ENCODE data around the gene KRT5. TPM values are rescaled to one million over a fixed set of nuclear protein-coding genes. Genes with fewer than 3 reads are reported as not detected.
A peak's percentile ranks its signal among the peaks of the same experiment; 100 is the strongest.

The KRT5 gene
- total RNA-seq, 1 experiment from 2014 or later = 3,552 TPM

DNA sequence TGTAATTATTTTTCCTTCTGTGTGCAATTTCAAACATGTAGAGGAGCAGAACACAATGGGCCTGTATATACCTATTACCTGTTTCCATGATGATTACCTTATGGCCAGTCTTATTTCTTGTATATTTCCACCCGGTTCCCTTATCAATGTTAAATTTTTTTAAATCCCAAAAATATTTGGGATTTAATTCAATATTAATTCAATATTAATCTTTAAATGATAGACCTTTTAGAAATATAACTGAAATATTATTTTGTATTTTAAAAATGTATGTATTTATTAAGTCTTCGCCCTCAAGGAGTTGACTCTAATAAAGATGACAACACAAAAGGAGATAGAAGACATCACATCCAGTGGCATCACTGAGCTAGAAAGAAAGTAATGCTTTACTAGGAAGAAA lies 46.0 kb downstream of the KRT5 start:
- Mint-ChIP-seq H3K27ac (ENCODE audit: low read depth, unreplicated experiment) (no peak overlapping the region), H3K4me1 (ENCODE audit: insufficient read depth, unreplicated experiment) (no peaks in the 10 kb centered on the region), H3K4me3 (ENCODE audit: unreplicated experiment) (no peak overlapping the region), H3K36me3 (ENCODE audit: insufficient read depth, unreplicated experiment) (no peaks in the 10 kb centered on the region), H3K9me3 (ENCODE audit: unreplicated experiment) (peaks cover 2% of the 10 kb centered on the region), H3K27me3 (ENCODE audit: insufficient read depth, unreplicated experiment) (no peaks in the 10 kb centered on the region)
- intact Hi-C loops (cut with micrococcal nuclease) = no loop called here
- DNase-seq (ENCODE audit: unreplicated experiment) = no peak
- TF ChIP-seq, protein P1, sequence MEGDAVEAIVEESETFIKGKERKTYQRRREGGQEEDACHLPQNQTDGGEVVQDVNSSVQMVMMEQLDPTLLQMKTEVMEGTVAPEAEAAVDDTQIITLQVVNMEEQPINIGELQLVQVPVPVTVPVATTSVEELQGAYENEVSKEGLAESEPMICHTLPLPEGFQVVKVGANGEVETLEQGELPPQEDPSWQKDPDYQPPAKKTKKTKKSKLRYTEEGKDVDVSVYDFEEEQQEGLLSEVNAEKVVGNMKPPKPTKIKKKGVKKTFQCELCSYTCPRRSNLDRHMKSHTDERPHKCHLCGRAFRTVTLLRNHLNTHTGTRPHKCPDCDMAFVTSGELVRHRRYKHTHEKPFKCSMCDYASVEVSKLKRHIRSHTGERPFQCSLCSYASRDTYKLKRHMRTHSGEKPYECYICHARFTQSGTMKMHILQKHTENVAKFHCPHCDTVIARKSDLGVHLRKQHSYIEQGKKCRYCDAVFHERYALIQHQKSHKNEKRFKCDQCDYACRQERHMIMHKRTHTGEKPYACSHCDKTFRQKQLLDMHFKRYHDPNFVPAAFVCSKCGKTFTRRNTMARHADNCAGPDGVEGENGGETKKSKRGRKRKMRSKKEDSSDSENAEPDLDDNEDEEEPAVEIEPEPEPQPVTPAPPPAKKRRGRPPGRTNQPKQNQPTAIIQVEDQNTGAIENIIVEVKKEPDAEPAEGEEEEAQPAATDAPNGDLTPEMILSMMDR (IDR thresholded peaks at IDR 0.05; ENCODE audit: unreplicated experiment) = no peak
- BruUV-seq (replicated peaks) = no TSS peak
- CTCF ChIA-PET = interaction anchor here (1.0 to 1.6 kb wide), 3 partner anchors 32 to 147 kb away, joined by 3 to 6 read pairs (median 3); no protein-coding TSS in a partner anchor
- POLR2A ChIA-PET = interaction anchor here (0.8 to 2.9 kb wide), 18 partner anchors 9 to 328 kb away, joined by 3 to 20 read pairs (median 4); partner anchors contain the start of genes KRT5, KRT6A and KRT6B

DNA sequence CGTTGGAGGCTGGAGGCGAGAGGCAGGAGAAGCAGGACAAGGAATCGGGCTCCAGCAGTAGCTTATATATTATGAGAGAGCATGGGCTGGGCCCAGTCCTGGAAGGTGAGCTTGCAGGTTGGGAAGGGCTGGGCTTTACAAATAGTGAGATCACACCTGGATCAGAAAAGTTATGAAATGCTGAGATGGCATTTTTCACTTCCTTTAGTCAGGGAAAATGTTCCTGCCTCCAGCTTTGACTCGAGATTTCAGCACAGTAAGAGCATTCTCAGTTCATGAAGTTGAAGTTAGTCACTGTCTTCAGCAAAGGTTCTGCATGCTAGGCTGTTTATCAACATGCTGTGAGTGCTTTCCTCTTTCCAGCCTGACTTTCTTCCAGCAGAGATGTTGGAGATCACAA lies 46.4 kb downstream of the KRT5 start, which contains the start of gene KRT6C:
KRT6C (minus strand) TSS at position 38 of the 400 bp plus-strand sequence. CDS start 68 bp downstream, outside the sequence.
- Mint-ChIP-seq H3K36me3 (ENCODE audit: insufficient read depth, unreplicated experiment) (no peaks in the 10 kb centered on the region), H3K4me3 (ENCODE audit: unreplicated experiment) (no peak within 1 kb of the TSS), H3K27ac (ENCODE audit: low read depth, unreplicated experiment) (no peak within 1 kb of the TSS), H3K4me1 (ENCODE audit: insufficient read depth, unreplicated experiment) (no peaks in the 10 kb centered on the region), H3K27me3 (ENCODE audit: insufficient read depth, unreplicated experiment) (no peaks in the 10 kb centered on the region), H3K9me3 (ENCODE audit: unreplicated experiment) (no peaks in the 10 kb centered on the region)
- ChIA-PET POLR2A (interaction anchor here (0.6 to 2.9 kb wide), 19 partner anchors 10 to 328 kb away, joined by 3 to 20 read pairs (median 4); partner anchors contain the start of genes KRT5, KRT6A and KRT6B), CTCF (interaction anchor here (1.0 to 1.6 kb wide), 3 partner anchors 33 to 146 kb away, joined by 3 to 6 read pairs (median 3); no protein-coding TSS in a partner anchor)
- no TSS peak for BruUV-seq (replicated peaks)
- intact Hi-C loops (cut with micrococcal nuclease) = no loop called here
- peak; percentile 43 for DNase-seq (ENCODE audit: unreplicated experiment)
- TF ChIP-seq, protein P1 (IDR thresholded peaks at IDR 0.05; ENCODE audit: unreplicated experiment) = no peak

- TF ChIP-seq, protein P1 (IDR thresholded peaks at IDR 0.05; ENCODE audit: unreplicated experiment) = no peak
- Mint-ChIP-seq H3K36me3 (ENCODE audit: insufficient read depth, unreplicated experiment) (no peaks in the 10 kb centered on the region), H3K27me3 (ENCODE audit: insufficient read depth, unreplicated experiment) (peaks cover 6% of the 10 kb centered on the region), H3K4me3 (ENCODE audit: unreplicated experiment) (no peak overlapping the region), H3K27ac (ENCODE audit: low read depth, unreplicated experiment) (no peak overlapping the region), H3K4me1 (ENCODE audit: insufficient read depth, unreplicated experiment) (no peaks in the 10 kb centered on the region), H3K9me3 (ENCODE audit: unreplicated experiment) (no peaks in the 10 kb centered on the region)
- intact Hi-C loops (cut with micrococcal nuclease) = loop anchor here (2.0 kb wide), 1 partner anchor 19 kb away; no protein-coding TSS in a partner anchor
- POLR2A ChIA-PET = no interaction called here
- no TSS peak for BruUV-seq (replicated peaks)
- DNase-seq (ENCODE audit: unreplicated experiment) = no peak
- CTCF ChIA-PET = no interaction called here
Observed at GRCh38 chr12:52469853-52470252, 50.3 kb downstream of the KRT5 start.

DNA sequence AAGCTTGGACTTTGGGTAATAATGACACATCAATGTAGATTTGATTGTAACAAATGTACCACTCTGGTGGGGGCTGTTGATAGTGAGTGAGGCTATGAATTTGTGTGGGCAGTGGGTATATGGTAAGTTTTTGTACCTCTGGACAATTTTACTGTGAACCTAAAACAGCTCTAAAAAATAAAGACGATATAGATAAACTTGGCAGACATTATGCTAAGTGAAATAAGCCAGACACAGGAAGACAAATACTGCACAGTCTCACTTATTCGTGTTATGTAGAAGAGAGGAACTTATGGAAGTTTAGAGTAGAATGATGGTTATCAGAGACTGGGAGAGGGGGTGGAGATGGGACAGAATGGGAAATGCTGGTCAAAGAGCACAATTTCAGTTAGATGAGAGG lies 55.3 kb downstream of the KRT5 start:
- intact Hi-C loops (cut with micrococcal nuclease) = no loop called here
- DNase-seq (ENCODE audit: unreplicated experiment) = no peak
- Mint-ChIP-seq H3K4me3 (ENCODE audit: unreplicated experiment) (no peak overlapping the region), H3K27ac (ENCODE audit: low read depth, unreplicated experiment) (no peak overlapping the region), H3K27me3 (ENCODE audit: insufficient read depth, unreplicated experiment) (peaks cover 15% of the 10 kb centered on the region), H3K4me1 (ENCODE audit: insufficient read depth, unreplicated experiment) (no peaks in the 10 kb centered on the region), H3K36me3 (ENCODE audit: insufficient read depth, unreplicated experiment) (no peaks in the 10 kb centered on the region), H3K9me3 (ENCODE audit: unreplicated experiment) (no peaks in the 10 kb centered on the region)
- CTCF ChIA-PET = interaction anchor here (1.4 kb wide), 1 partner anchor 42 kb away, joined by 3 read pairs; no protein-coding TSS in a partner anchor
- TF ChIP-seq, protein P1 (IDR thresholded peaks at IDR 0.05; ENCODE audit: unreplicated experiment) = no peak
- BruUV-seq (replicated peaks) = no TSS peak
- POLR2A ChIA-PET = interaction anchor here (0.6 to 1.1 kb wide), 4 partner anchors 12 to 30 kb away, joined by 3 to 8 read pairs (median 4); no protein-coding TSS in a partner anchor

Other genes starting within 250 kb of the KRT5 start
- 37.8 and 45.1 TPM in 2 replicates for gene KRT86, start 245.7 kb downstream of the KRT5 start, total RNA-seq (2022)
- gene KRT81, start 228.9 kb downstream of the KRT5 start, total RNA-seq (2022) = 2,023 and 2,244 TPM in 2 replicates
- gene KRT83, start 199.0 kb downstream of the KRT5 start, total RNA-seq (2022) = 12.2 and 14.5 TPM in 2 replicates
- 0.23 TPM in 1 of 2 replicates, not detected in the other for gene KRT85, start 152.9 kb downstream of the KRT5 start, total RNA-seq (2022)
- gene KRT84, start 134.7 kb downstream of the KRT5 start, total RNA-seq (2022) = not detected in 2 replicates
- not detected in 2 replicates for gene KRT82, start 114.1 kb downstream of the KRT5 start, total RNA-seq (2022)
- gene KRT75, start 86.0 kb downstream of the KRT5 start, total RNA-seq (2022) = not detected in 2 replicates
- 2.3 and 3.3 TPM in 2 replicates for gene KRT6B, start 68.2 kb downstream of the KRT5 start, total RNA-seq (2022)
- 0.19 and 0.44 TPM in 2 replicates for gene KRT6C, start 46.6 kb downstream of the KRT5 start, total RNA-seq (2022)
- gene KRT6A, start 27.1 kb downstream of the KRT5 start, total RNA-seq (2022) = 1,403 and 1,688 TPM in 2 replicates
- not detected in 2 replicates for gene KRT71, start 32.8 kb upstream of the KRT5 start, total RNA-seq (2022)
- gene KRT74, start 53.4 kb upstream of the KRT5 start, total RNA-seq (2022) = not detected in 2 replicates
- not detected in 2 replicates for gene KRT72, start 81.1 kb upstream of the KRT5 start, total RNA-seq (2022)
- not detected in 2 replicates for gene KRT73, start 98.2 kb upstream of the KRT5 start, total RNA-seq (2022)
- gene KRT2, start 131.8 kb upstream of the KRT5 start, total RNA-seq (2022) = not detected in 2 replicates
- not detected in 2 replicates for gene KRT1, start 160.0 kb upstream of the KRT5 start, total RNA-seq (2022)
- not detected in 2 replicates for gene KRT77, start 183.1 kb upstream of the KRT5 start, total RNA-seq (2022)

Data from MCF 10A (cell line).